ENCODE data around the gene ESRRA. TPM values are rescaled to one million over a fixed set of nuclear protein-coding genes. Genes with fewer than 3 reads are reported as not detected.

Gene ESRRA
- 16.2 and 28.2 TPM in 2 replicates for total RNA-seq (2014; rRNA removed; shearing (Covaris generic))

GRCh38 chr11:64305075-64305690 is at the start of gene ESRRA:
Gene ESRRA (plus strand): TSS chr11:64305524. CDS start chr11:64307180, 1,656 bp downstream.
- DNase-seq (ENCODE audit: low spot score), result peak; percentile 97

- no peak for DNase-seq (ENCODE audit: low spot score)
These were observed 49.0 kb upstream of the ESRRA start for GRCh38 chr11:64256300-64256699.

DNA sequence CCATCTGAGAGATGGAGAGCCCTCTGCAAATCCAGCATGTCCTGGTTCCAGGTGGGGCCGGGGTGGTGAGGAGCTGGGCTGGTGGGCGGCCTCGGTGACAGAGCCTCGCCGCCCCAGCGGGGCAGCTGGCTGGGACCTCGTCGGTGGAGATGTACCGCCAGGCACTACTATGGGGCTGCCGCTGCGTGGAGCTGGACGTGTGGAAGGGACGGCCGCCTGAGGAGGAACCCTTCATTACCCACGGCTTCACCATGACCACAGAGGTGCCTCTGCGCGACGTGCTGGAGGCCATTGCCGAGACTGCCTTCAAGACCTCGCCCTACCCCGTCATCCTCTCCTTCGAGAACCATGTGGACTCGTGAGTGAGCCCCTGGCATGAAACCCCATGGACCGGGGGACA is 47.0 kb upstream of the ESRRA start:
- DNase-seq (ENCODE audit: low spot score), result no peak

DNA sequence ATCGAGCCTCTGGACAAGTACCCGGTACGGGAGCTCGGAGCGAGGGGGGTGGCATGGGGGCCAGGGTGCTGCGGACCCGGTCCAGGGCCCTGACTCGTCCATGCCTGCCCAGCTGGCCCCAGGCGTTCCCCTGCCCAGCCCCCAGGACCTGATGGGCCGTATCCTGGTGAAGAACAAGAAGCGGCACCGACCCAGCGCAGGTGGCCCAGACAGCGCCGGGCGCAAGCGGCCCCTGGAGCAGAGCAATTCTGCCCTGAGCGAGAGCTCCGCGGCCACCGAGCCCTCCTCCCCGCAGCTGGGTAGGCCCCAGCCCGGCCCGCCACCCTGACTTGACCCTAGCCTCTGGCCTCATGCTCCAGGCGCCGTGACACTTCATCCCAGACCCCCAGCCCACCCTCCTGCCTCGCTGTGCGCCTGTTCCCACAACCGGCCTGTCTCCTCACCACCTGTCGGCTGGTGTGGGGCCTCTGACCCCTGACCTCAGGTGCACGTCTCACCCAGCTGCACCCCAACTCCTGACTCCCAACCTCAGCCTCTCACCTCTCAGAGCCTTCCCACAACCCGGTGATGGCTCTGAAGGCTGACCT is 46.3 kb upstream of the ESRRA start:
- no peak for DNase-seq (ENCODE audit: low spot score)

DNA sequence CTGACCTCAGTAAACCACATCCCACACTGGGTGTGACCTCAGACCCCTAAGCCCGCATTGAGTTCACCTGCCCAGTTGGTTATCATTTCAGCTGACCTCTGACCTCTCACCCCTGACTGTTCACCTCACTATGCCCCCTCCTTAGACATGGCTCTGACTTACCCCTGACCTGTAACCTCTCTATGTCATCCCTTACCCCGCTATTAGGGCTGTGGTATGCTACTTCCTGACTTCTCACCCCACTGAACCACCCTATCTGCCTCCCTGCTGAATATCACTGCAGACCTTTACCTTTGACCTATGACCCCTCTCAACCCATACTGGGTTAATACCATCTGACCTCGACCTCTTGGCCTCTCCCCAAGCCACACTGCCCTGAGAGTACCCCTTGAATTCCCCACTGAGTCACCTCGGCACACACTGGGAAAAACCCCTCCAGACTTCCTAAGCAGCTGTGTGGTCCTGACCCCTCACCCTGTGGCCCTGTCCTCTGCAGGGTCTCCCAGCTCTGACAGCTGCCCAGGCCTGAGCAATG is 45.7 kb upstream of the ESRRA start:
- no peak for DNase-seq (ENCODE audit: low spot score)

DNA sequence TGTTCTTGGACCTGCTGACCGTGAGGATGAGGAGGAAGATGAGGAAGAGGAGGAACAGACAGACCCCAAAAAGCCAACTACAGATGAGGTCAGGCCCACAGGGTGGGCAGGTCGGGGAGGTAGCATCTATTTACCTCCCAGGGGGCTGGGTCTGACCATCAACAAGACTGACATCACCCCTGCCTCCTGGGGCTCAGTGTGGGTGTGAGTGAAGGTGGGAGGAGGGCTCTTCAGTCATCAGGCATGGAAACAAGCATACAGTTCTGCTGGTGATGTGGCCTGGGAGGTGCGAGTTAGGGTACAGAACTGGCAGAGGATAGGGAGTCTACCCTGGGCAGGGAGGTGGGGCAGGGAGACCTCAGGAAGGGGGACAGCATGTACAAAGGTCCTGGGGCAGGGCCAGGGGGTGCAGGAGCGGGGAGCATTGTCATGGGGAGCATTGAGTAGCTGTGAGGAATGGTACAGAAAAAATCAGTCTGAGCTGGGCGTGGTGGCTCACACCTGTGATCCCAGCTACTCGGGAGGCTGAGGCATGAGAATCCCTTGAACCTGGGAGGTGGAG is 45.1 kb upstream of the ESRRA start:
- DNase-seq (ENCODE audit: low spot score), result no peak

DNA sequence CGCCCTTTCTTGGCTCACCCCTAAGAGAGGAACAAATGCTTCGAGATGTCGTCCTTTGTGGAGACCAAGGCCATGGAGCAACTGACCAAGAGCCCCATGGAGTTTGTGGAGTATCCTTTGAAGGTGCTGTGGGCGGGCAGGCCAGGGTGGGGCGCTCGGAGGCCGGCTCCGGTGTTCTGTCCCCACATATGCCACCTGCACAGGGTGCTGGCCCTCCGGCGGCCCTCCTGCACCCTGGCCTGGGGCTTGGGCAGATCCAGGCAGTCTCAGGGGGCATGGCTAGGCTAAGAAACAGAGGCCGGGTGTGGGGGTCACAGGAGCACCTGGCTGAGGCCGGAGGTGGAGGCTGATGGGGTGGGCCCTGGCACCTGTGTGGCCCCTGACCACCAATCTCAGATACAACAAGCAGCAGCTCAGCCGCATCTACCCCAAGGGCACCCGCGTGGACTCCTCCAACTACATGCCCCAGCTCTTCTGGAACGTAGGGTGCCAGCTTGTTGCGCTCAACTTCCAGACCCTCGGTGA is 43.7 kb upstream of the ESRRA start:
- DNase-seq (ENCODE audit: low spot score), result no peak

- DNase-seq (ENCODE audit: low spot score), result no peak
These were observed 42.9 kb upstream of the ESRRA start for GRCh38 chr11:64262271-64263002.

DNA sequence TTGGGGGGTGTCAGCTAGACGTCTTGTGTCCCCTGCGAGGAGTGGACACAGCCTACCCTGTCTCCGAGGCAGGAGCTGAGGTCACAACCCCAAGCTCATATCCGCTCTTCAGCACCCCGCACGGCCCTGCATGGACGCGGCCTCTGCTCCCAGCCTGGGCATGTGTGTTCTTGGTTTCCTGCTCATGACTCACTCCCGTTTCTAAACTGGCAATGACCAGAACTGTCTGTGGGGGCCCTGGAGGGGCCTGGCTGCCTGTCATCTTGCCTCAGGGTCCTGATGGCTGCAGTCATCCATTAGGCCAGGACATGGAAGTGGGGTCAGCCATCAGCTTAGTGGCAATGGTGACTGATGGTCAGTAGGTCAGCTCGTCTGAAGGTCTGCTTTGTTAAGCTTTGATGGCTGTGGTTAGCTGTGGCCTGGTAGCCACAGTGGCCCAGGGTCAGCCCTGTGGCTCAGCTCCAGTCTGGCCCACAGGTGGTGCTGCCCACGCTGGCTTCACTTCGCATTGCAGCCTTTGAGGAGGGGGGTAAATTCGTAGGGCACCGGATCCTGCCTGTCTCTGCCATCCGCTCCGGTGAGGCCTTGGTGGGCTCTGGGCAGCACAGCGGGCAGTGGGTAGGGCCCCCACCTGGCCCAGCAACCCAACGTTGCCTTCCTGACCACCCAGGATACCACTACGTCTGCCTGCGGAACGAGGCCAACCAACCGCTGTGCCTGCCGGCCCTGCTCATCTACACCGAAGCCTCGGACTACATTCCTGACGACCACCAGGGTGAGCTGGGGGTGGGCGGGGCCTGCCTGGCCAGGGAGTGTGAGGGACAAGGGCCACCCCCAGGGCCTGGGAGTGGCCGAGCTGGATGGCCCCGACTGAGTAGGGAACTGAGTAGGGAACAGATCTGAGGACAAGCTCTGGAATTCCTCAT is 42.0 kb upstream of the ESRRA start:
- DNase-seq (ENCODE audit: low spot score), result no peak

GRCh38 chr11:64263947-64264317 is 41.4 kb upstream of the ESRRA start:
- DNase-seq (ENCODE audit: low spot score), result no peak

DNA sequence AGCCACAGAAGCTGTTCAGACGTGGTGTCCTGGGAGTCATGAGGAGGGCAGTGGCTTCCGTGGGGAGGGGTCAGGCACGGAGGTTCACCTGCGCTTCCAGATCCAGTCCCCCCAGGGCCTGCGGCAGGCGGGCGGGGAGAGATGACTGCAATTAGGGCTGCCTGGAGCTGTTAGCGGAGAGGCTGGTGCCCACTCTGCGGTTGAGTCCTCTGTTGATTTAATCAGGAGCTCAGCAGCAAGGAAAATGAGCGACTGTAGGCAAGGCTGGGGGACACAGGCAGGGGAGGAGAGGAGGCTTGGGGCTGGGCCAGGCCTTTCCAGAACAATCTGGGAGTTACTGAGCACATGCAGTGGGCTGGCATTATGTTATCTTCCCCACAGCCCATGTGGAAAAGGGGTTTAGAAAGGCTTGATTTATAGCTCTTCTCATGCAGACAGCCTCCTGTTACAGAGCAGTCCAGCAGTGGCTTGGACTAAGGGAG is 40.9 kb upstream of the ESRRA start:
- no peak for DNase-seq (ENCODE audit: low spot score)

GRCh38 chr11:64265176-64266160 is 39.9 kb upstream of the ESRRA start:
- DNase-seq (ENCODE audit: low spot score), result no peak

DNA sequence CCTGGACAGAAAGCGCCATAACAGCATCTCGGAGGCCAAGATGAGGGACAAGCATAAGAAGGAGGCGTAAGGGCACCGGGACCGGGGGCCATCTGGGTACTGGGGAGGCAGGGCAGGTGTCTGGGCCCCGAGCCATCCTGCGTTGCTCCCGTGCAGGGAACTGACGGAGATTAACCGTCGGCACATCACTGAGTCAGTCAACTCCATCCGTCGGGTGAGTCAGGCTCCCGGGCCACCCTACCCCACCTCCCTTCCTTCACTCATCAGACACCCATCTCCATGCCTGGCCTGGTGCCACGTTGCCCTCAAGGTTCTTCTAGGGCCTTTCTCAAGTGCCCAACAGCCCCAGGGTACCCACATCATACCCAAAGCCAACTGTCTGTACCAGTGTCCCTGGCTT is 39.0 kb upstream of the ESRRA start:
- no peak for DNase-seq (ENCODE audit: low spot score)

DNA sequence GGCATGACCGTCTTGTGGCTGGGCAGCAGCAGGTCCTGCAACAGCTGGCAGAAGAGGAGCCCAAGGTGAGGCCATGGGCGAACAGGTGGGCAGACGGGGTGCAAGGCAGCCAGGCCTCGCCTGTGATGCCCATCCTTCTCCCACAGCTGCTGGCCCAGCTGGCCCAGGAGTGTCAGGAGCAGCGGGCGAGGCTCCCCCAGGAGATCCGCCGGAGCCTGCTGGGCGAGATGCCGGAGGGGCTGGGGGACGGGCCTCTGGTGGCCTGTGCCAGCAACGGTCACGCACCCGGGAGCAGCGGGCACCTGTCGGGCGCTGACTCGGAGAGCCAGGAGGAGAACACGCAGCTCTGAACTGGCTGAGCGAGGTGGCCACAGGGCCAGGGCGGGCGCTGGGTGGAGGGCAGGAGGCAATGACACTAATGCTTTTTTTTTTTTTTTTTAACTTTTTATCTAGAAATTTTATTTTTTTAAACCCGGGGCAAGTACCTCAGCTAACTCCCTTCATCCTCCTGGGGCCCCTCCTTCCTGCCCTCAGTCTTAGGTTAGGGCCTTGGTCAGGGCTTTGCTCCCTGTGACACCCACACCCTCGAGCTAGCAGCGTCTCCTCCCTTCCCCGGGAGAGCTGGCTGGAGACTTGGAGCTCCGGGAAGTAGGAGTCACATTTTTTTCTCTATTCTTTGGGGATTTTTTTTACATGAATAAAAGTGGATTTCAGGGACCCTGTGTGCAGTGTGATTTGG is 37.9 kb upstream of the ESRRA start:
- DNase-seq (ENCODE audit: low spot score), result no peak

DNA sequence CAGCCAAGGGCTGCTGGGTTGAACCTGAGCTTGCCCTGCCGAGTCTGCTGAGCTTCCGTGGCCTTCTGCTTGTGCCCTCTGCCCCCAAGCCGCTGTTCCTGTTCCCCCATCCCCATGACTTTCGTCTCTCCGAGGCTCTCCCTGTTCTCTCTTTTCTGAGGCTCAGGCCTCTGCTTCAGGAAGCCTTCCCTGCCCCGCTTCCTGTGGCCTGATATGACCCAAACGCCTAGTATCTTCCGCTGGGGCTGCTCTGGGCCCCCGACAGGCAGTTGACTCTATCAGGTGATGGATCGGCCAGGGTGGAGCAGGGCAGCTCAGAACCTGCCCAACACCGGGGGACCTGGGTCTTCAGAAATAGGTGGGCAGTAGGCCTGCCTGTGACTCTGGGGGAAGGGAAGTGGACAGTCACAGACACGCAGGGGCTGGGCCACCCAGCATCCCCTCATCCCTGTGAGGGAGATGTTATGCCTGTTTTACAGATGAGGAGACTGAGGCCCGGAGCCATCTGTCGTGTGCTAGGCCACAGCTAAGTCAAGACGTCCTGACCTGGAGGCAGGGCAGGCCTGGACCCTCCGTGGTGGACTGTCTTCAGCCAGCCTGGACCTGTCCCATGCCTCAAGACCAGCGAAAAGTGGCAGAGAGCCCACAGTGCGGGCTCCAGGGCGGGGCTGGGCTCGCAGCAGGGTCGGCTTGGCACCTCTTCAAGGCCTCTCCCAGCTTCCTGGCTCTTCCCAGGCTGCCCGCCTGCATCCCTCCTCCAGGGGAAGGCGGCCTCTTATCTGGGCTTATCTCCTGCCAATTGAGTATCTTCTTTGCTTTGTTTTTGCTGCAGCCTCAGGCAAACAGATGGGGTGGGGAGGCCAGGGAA is 37.1 kb upstream of the ESRRA start:
- peak; percentile 66 for DNase-seq (ENCODE audit: low spot score)

DNA sequence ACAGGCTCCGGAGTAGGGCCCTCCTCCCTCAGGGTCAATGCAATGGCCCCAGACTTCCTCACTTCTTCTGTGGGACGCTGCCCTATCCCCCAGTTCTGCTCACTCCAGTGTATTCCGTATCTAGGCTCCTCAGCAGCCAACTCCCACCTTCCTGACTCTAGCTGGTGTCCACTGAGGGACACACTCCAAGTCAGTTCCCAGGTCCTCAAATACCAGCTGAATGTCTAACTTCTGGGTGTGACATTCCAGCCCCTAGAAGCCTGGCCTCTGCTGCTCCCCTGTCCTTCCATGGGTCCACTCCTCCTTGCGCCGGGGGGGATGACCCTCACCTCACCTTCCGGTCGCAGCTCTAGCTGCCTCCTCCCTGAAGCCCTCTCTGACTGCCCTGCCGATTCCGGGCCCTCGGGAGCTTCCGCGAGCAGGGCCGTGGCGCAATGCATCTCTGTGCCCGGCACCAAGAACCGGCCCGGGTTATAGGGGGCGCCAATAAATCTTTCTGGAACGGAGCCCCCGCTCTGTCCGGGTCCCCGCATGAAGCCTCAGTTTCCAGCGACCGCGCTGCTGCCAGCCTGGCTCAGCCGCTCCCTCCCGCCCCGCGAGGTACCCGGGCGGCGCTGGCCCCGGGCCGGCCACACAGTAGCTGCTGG is 36.3 kb upstream of the ESRRA start:
- DNase-seq (ENCODE audit: low spot score), result peak; percentile 58

GRCh38 chr11:64269540-64270220 is 35.6 kb upstream of the ESRRA start:
- peak; percentile 99 for DNase-seq (ENCODE audit: low spot score)
